ENCODE results near the gene DDX47.
A peak's percentile ranks its signal among the peaks of the same experiment; 100 is the strongest.
"Not testable (repeated sequence)": the region's sequence is repeated elsewhere in the genome, so short reads cannot be mapped to it uniquely, and the experiment has no call there.

The DDX47 gene

GRCh38 chr12:12811343-12811742 lies 1.8 kb upstream of the DDX47 start:
- no peak for TF ChIP-seq CTCF (IDR thresholded peaks at IDR 0.05; ENCODE audit: low read depth, low read length)
- H3K4me3 ChIP-seq (replicated peaks in 1 of 2; ENCODE audit: low read depth in 2 of 2, low read length in 2 of 2): no peak overlapping the region
- DNase-seq (ENCODE audit: low read depth in 2 of 2): no peak

- no peak for DNase-seq (ENCODE audit: low read depth in 2 of 2)
- no peak overlapping the region for H3K4me3 ChIP-seq (replicated peaks in 1 of 2; ENCODE audit: low read depth in 2 of 2, low read length in 2 of 2)
- no peak for TF ChIP-seq CTCF (IDR thresholded peaks at IDR 0.05; ENCODE audit: low read depth, low read length)
Measured at GRCh38 chr12:12812174-12812573, 972 bp upstream of the DDX47 start.

GRCh38 chr12:12812618-12813119 lies 477 bp upstream of the DDX47 start:
- H3K4me3 ChIP-seq (replicated peaks in 1 of 2; ENCODE audit: low read depth in 2 of 2, low read length in 2 of 2): no peak overlapping the region
- TF ChIP-seq CTCF (IDR thresholded peaks at IDR 0.05; ENCODE audit: low read depth, low read length): no peak

GRCh38 chr12:12817616-12818015 lies 4.5 kb downstream of the DDX47 start:
- DNase-seq (ENCODE audit: low read depth in 2 of 2): no peak
- TF ChIP-seq CTCF (IDR thresholded peaks at IDR 0.05; ENCODE audit: low read depth, low read length): no peak
- H3K4me3 ChIP-seq (replicated peaks in 1 of 2; ENCODE audit: low read depth in 2 of 2, low read length in 2 of 2): no peak overlapping the region

More at GRCh38 chr12:12812618-12813119, 477 bp upstream of the DDX47 start:
- no peak for DNase-seq (ENCODE audit: low read depth in 2 of 2)

- no peak for TF ChIP-seq CTCF (IDR thresholded peaks at IDR 0.05; ENCODE audit: low read depth, low read length)
- H3K4me3 ChIP-seq (replicated peaks in 1 of 2; ENCODE audit: low read depth in 2 of 2, low read length in 2 of 2): no peak overlapping the region
- no peak for DNase-seq (ENCODE audit: low read depth in 2 of 2)
Measured at GRCh38 chr12:12818701-12819100, 5.6 kb downstream of the DDX47 start.

GRCh38 chr12:12819221-12819620 lies 6.1 kb downstream of the DDX47 start:
- DNase-seq (ENCODE audit: low read depth in 2 of 2): no peak
- TF ChIP-seq CTCF (IDR thresholded peaks at IDR 0.05; ENCODE audit: low read depth, low read length): no peak
- no peak overlapping the region for H3K4me3 ChIP-seq (replicated peaks in 1 of 2; ENCODE audit: low read depth in 2 of 2, low read length in 2 of 2)

GRCh38 chr12:12819752-12820311 lies 6.7 kb downstream of the DDX47 start:
- TF ChIP-seq CTCF (IDR thresholded peaks at IDR 0.05; ENCODE audit: low read depth, low read length): no peak
- no peak overlapping the region for H3K4me3 ChIP-seq (replicated peaks in 1 of 2; ENCODE audit: low read depth in 2 of 2, low read length in 2 of 2)
- peak; percentile 86 to 92 for DNase-seq (ENCODE audit: low read depth in 2 of 2)

GRCh38 chr12:12820376-12820775 lies 7.2 kb downstream of the DDX47 start:
- H3K4me3 ChIP-seq (replicated peaks in 1 of 2; ENCODE audit: low read depth in 2 of 2, low read length in 2 of 2); DNase-seq (ENCODE audit: low read depth in 2 of 2): not testable (repeated sequence)

All from cardiac fibroblast (primary cell).